Astrocyte (in vitro differentiated cells and primary cell): ENCODE results near the gene FBXW5. TPM values are rescaled to one million over a fixed set of nuclear protein-coding genes. Genes with fewer than 3 reads are reported as not detected.

Source experiments
- DNase-seq: peaks from one replicate; pipeline ENCODE4 v3.0.0-alpha.2; 2010; ENCODE audit warnings: low read depth
- FAIRE-seq: peaks from 2 replicates; lab custom pipeline; 2011; peaks lifted over from hg19 to GRCh38; lab: Jason Lieb, UNC
- H2AFZ ChIP-seq: 2 replicates; pipeline ENCODE4 v1.6.0; 2012; ENCODE audit warnings: low read depth, low read length, inconsistent platforms
- H3K27ac ChIP-seq: 2 replicates; pipeline ENCODE4 v1.5.1; 2011; ENCODE audit warnings: low read depth, low read length, inconsistent platforms
- H3K27me3 ChIP-seq: 2 replicates; pipeline ENCODE4 v1.6.0; 2011; ENCODE audit warnings: low read length, inconsistent platforms; ENCODE audit not compliant: insufficient read depth
- H3K36me3 ChIP-seq: 2 replicates; pipeline ENCODE4 v1.5.1; 2011; ENCODE audit warnings: low read length, inconsistent platforms; ENCODE audit not compliant: insufficient read depth
- H3K4me1 ChIP-seq: 2 replicates; pipeline ENCODE4 v1.5.1; 2011; ENCODE audit warnings: low read length, inconsistent platforms; ENCODE audit not compliant: insufficient read depth
- H3K4me2 ChIP-seq: 2 replicates; pipeline ENCODE4 v1.6.0; 2012; ENCODE audit warnings: low read length, inconsistent platforms
- H3K4me3 ChIP-seq: 2 replicates; pipeline ENCODE4 v1.5.1; 2011; ENCODE audit warnings: low read depth, mild to moderate bottlenecking, low read length, inconsistent platforms; ENCODE audit not compliant: insufficient read depth
- H3K79me2 ChIP-seq: 2 replicates; pipeline ENCODE4 v1.6.0; 2012; ENCODE audit warnings: mild to moderate bottlenecking, low read length, inconsistent platforms; ENCODE audit not compliant: insufficient read depth
- H3K9ac ChIP-seq: 2 replicates; pipeline ENCODE4 v1.6.0; 2012; ENCODE audit warnings: mild to moderate bottlenecking, low read length, inconsistent platforms
- H3K9me3 ChIP-seq: 2 replicates; pipeline ENCODE4 v1.5.1; 2012; ENCODE audit warnings: low read depth, mild to moderate bottlenecking, low read length, inconsistent platforms; ENCODE audit not compliant: insufficient read depth
- H4K20me1 ChIP-seq: 2 replicates; pipeline ENCODE4 v1.6.0; 2012; ENCODE audit warnings: low read length, inconsistent platforms; ENCODE audit not compliant: insufficient read depth
- H3K27ac Mint-ChIP-seq: one replicate; pipeline ENCODE4 v1.8.0; 2021; ENCODE audit warnings: mild to moderate bottlenecking, mixed read lengths; ENCODE audit not compliant: unreplicated experiment
- H3K27me3 Mint-ChIP-seq: one replicate; pipeline ENCODE4 v1.8.0; 2021; ENCODE audit warnings: low read depth, mixed read lengths; ENCODE audit not compliant: unreplicated experiment
- H3K36me3 Mint-ChIP-seq: one replicate; pipeline ENCODE4 v1.8.0; 2021; ENCODE audit warnings: low read depth, mixed read lengths; ENCODE audit not compliant: unreplicated experiment
- H3K4me1 Mint-ChIP-seq: one replicate; pipeline ENCODE4 v1.8.0; 2021; ENCODE audit warnings: low read depth, mixed read lengths; ENCODE audit not compliant: unreplicated experiment
- H3K4me3 Mint-ChIP-seq: one replicate; pipeline ENCODE4 v1.8.0; 2021; ENCODE audit warnings: mild to moderate bottlenecking, moderate library complexity, mixed read lengths; ENCODE audit not compliant: unreplicated experiment
- H3K9me3 Mint-ChIP-seq: one replicate; pipeline ENCODE4 v1.8.0; 2021; ENCODE audit warnings: mild to moderate bottlenecking, mixed read lengths; ENCODE audit not compliant: unreplicated experiment
- EZH2 ChIP-seq: IDR thresholded peaks from 2 replicates; pipeline ENCODE4 v1.6.1; 2012; ENCODE audit warnings: mild to moderate bottlenecking, low read length, inconsistent platforms; ENCODE audit not compliant: insufficient read depth
- total RNA-seq: library from RNA; stranded (reverse); gene quantifications from 2 replicates; pipeline ENCODE4 v1.2.1, GENCODE V29; 2021
- TF ChIP-seq, protein P1 (sequence below): IDR thresholded peaks from 2 replicates; pipeline ENCODE4 v1.5.1; 2011; ENCODE audit warnings: low read depth, mild to moderate bottlenecking, inconsistent platforms, low read length, moderate library complexity; ENCODE audit not compliant: insufficient read depth

Gene FBXW5
- total RNA-seq, 1 donor from 2014 or later, result 70.4 TPM

- H3K4me2 ChIP-seq, result no peak overlapping the region
- H3K4me1 ChIP-seq, result no peaks in the 10 kb centered on the region
- H4K20me1 ChIP-seq, result no peaks in the 10 kb centered on the region
- no peaks in the 10 kb centered on the region for H3K79me2 ChIP-seq
- Mint-ChIP-seq H3K4me3 (no peak overlapping the region), H3K27me3 (peaks cover 14% of the 10 kb centered on the region), H3K9me3 (peaks cover 3% of the 10 kb centered on the region), H3K36me3 (no peaks in the 10 kb centered on the region), H3K4me1 (peaks cover 5% of the 10 kb centered on the region), H3K27ac (no peak overlapping the region)
- no peak overlapping the region for H2AFZ ChIP-seq
- no peak for FAIRE-seq
- no peak overlapping the region for H3K4me3 ChIP-seq
- no peak overlapping the region for H3K27ac ChIP-seq
- no peaks in the 10 kb centered on the region for H3K9me3 ChIP-seq
- no peak for DNase-seq
- TF ChIP-seq, protein P1, sequence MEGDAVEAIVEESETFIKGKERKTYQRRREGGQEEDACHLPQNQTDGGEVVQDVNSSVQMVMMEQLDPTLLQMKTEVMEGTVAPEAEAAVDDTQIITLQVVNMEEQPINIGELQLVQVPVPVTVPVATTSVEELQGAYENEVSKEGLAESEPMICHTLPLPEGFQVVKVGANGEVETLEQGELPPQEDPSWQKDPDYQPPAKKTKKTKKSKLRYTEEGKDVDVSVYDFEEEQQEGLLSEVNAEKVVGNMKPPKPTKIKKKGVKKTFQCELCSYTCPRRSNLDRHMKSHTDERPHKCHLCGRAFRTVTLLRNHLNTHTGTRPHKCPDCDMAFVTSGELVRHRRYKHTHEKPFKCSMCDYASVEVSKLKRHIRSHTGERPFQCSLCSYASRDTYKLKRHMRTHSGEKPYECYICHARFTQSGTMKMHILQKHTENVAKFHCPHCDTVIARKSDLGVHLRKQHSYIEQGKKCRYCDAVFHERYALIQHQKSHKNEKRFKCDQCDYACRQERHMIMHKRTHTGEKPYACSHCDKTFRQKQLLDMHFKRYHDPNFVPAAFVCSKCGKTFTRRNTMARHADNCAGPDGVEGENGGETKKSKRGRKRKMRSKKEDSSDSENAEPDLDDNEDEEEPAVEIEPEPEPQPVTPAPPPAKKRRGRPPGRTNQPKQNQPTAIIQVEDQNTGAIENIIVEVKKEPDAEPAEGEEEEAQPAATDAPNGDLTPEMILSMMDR, result no peak
- no peak for TF ChIP-seq EZH2
- H3K27me3 ChIP-seq, result no peaks in the 10 kb centered on the region
- H3K36me3 ChIP-seq, result no peaks in the 10 kb centered on the region
- no peak overlapping the region for H3K9ac ChIP-seq
Measured at GRCh38 chr9:136958898-136959850, 14.6 kb upstream of the FBXW5 start.

DNA sequence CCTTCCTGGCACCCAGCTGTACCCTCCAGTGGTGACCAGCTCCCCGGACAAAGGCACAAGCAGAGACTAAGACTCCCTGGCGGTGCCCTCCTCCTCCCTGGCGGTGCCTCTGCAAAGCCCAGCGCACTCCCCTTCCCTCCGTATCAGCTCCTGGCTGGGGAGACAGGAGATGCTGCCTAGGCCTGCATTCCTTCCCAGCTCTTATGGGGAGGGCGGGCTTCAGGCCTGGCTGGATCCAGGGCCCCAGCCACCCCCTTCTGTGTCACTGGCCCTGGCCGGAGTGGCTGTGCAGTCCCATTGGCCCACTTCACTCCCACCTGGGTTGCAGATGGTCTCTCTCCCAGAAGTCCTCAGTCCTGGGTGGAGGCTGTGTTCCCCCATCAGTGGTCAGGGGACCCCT is 13.9 kb upstream of the FBXW5 start:
- Mint-ChIP-seq H3K4me1 (peaks cover 5% of the 10 kb centered on the region), H3K9me3 (peaks cover 3% of the 10 kb centered on the region), H3K36me3 (no peaks in the 10 kb centered on the region), H3K4me3 (no peak overlapping the region), H3K27me3 (peaks cover 14% of the 10 kb centered on the region), H3K27ac (no peak overlapping the region)
- no peak overlapping the region for H3K9ac ChIP-seq
- H3K9me3 ChIP-seq, result no peaks in the 10 kb centered on the region
- no peaks in the 10 kb centered on the region for H3K79me2 ChIP-seq
- H3K27me3 ChIP-seq, result no peaks in the 10 kb centered on the region
- H3K27ac ChIP-seq, result no peak overlapping the region
- no peaks in the 10 kb centered on the region for H4K20me1 ChIP-seq
- H2AFZ ChIP-seq, result no peak overlapping the region
- TF ChIP-seq, protein P1, result no peak
- TF ChIP-seq EZH2, result no peak
- FAIRE-seq, result no peak
- H3K4me1 ChIP-seq, result no peaks in the 10 kb centered on the region
- DNase-seq, result no peak
- no peak overlapping the region for H3K4me2 ChIP-seq
- no peak overlapping the region for H3K4me3 ChIP-seq
- H3K36me3 ChIP-seq, result no peaks in the 10 kb centered on the region

- Histone ChIP-seq H4K20me1 (no peaks in the 10 kb centered on the region), H3K27me3 (no peaks in the 10 kb centered on the region), H3K27ac (no peak overlapping the region), H3K36me3 (no peaks in the 10 kb centered on the region), H3K4me1 (no peaks in the 10 kb centered on the region), H3K79me2 (no peaks in the 10 kb centered on the region), H3K4me3 (no peak overlapping the region), H2AFZ (no peak overlapping the region), H3K9ac (no peak overlapping the region), H3K4me2 (no peak overlapping the region), H3K9me3 (no peaks in the 10 kb centered on the region)
- TF ChIP-seq, protein P1, result no peak
- TF ChIP-seq EZH2, result no peak
- no peaks in the 10 kb centered on the region for H3K36me3 Mint-ChIP-seq
- H3K27ac Mint-ChIP-seq, result no peak overlapping the region
- no peak overlapping the region for H3K4me3 Mint-ChIP-seq
- FAIRE-seq (no peak), DNase-seq (no peak)
- H3K4me1 Mint-ChIP-seq, result peaks cover 5% of the 10 kb centered on the region
- H3K27me3 Mint-ChIP-seq, result peaks cover 12% of the 10 kb centered on the region
- H3K9me3 Mint-ChIP-seq, result peaks cover 3% of the 10 kb centered on the region
Measured at GRCh38 chr9:136957901-136958300, 13.4 kb upstream of the FBXW5 start.
